Measurements from ENCODE around the gene ATF7.
A peak's percentile ranks its signal among the peaks of the same experiment; 100 is the strongest.
"Not testable (repeated sequence)": the region's sequence is repeated elsewhere in the genome, so short reads cannot be mapped to it uniquely, and the experiment has no call there.

Gene ATF7

GRCh38 chr12:53564941-53565340 is 61.2 kb downstream of the ATF7 start:
- no peak for DNase-seq (ENCODE audit: low read depth)

DNA sequence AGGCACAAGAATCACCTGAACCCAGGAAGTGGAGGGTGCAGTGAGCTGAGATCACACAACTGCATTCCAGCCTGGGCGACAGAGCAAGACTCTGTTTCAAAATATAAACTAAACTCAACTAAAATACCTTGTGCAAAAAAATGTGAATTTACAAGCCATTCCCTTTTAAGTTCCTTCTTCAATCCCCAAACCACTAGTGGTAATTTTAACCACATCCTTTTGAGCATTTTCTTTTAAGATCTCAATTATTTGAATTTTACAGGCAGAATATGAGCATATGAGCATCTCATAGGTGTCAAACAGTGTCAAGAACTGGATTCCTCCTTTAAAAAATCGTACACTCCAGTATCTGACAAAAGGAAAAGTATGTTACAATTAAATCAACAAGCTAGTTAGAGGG is 61.9 kb downstream of the ATF7 start:
- DNase-seq (ENCODE audit: low read depth): no peak

- no peak for DNase-seq (ENCODE audit: low read depth)
These were observed 62.6 kb downstream of the ATF7 start for GRCh38 chr12:53563452-53564028.

- DNase-seq (ENCODE audit: low read depth): no peak
These were observed 64.6 kb downstream of the ATF7 start for GRCh38 chr12:53561590-53561953.

DNA sequence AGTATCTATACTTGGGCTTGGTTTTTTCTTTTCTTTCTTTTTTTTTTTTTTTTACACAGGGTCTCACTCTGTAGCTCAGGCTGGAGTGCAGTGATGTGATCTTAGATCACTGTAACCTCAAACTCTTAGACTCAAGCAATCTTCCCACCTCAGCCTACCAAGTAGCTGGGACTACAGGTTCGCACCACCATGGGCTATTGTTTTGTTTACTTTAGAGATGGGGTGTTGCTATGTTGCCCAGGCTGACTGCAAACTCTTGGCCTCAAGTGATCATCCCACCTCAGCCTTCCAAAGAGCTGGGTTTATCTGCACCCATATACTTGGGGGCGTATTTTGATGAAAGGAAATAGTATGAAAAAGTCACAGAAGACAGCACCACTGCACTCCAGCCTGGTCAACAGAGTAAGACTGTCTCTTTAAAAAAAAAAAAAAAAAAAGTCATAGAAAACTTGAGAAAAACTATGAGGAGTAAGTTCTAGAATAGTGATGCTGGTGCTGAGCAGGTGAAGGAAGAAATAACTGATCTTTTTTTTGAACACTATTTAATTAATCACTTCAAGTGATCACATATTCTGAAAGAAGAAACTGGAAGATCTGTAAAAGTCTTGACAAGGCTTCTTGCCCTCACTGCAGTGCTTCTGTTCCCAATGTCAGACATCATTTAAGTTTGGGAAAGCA is 65.1 kb downstream of the ATF7 start:
- DNase-seq (ENCODE audit: low read depth): no peak

GRCh38 chr12:53560351-53560750 is 65.8 kb downstream of the ATF7 start:
- no peak for DNase-seq (ENCODE audit: low read depth)

DNA sequence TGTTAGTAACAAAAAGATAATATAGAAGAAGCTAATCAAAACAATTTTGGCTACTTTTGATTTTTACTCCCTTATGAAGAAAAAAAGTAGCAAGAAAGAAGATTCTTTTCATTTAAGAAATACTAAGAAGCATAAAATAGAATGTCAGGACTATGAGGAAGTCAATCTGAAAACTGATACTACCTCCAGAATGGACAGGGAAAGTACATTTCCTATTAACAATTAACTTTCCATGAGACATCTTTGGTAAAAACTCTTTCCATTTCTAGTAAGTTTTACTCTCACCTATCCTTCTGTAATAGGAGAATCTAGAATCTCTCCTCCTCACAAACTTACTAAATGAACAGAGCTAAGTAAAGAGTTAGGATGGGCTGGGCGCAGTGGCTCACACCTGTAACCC is 67.6 kb downstream of the ATF7 start:
- DNase-seq (ENCODE audit: low read depth): no peak

DNA sequence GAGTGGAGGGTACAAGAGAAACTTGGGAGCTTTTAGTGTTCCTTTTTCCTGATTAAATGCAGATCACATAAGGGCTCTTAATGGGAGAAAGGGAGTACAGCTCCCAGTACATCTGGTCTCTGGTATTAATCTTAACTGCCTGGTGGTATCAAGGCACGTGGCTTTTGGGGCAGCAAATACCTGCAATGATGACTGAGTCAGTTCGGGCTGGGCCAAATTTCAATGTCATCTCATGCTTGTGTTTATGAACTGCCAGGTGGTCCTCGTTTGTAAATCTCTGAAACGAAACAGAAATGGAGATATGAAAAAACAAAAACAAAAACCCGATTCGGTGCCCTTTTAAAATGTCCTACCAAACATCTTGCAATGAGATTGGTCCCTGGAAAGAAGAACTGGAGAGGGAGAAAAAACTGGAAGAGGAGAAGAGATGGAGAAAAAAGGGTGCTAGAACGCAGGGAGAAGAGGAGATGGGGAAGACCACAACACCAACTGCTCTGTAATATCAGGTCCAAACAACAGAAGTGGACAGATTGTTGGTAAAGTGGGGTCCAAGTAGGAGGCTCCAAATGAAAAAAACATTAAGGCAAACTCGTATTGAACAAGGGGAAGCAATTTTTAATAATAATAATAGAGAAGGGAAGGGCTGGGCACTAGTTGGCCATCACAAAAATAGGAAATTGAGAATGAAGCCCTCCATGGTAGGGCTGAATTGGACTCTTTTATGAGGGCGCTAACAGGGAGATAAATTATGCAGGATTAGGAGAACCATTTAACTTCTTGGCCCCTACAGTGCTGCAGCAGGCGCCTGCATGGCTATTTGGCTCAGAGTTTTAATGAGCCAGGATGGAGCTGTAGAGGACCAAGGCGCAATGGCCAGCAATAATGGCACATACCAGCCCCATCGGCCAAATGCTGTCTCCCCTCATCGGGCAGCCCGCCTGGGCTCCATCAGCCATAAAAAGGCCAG is 73.5 kb downstream of the ATF7 start:
- DNase-seq (ENCODE audit: low read depth): no peak

DNA sequence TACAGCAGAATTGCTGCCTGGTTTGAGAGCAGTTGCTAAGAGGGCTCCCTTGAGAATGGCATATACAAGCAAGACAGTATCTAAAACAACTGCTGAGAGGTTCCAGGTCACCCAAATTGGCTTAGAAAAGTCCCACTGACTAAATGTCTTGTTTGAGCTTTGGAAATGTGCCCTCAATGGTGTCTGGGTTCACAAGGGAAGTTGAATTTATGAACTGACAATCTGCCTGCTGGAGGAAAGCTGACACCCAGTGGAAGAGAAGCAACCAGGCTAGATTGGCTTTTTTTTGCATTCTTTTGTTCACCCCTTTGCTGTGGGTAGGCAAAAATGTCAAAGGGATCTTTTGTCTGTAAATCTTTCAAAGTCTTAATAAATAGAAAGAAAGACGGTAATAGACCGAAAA is 74.3 kb downstream of the ATF7 start:
- no peak for DNase-seq (ENCODE audit: low read depth)

DNA sequence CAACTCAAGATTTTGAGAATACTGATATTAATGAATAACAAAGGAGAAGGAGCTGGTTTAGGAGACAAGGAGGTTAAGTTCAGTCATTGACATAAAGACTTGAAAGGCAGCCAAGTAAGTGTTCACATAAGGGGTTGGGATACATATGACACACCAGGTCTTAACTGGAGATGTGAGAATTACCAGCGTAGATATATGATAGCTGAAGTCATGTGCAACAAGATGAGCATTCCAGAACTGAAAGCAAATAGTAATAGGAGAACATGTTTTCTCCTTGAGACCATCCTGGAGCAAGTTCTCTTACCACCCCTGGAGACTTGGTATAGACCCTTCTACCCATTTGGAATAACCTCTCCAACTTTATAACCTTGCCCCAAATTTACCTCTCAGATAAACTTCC is 75.6 kb downstream of the ATF7 start:
- DNase-seq (ENCODE audit: low read depth): no peak

GRCh38 chr12:53550131-53550530 is 76.1 kb downstream of the ATF7 start:
- not testable (repeated sequence) for DNase-seq (ENCODE audit: low read depth)

DNA sequence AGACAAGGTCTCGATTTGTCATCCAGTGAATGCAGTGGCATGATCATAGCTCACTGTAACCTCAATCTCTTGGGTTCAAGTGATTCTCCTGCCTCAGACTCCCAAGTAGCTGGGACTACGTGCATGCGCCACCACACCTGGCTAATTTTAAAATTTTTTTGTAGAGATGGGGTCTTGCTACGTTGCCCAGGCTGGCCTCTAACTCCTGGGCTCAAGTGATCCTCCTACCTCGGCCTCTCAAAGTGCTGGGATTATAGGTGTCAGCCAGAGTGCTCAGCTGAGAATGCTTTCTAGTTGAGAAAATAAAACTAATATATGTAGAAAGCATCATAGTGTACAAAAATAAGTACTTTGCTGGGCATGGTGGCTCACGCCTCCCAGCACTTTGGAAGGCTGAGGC is 77.8 kb downstream of the ATF7 start:
- DNase-seq (ENCODE audit: low read depth): not testable (repeated sequence)

GRCh38 chr12:53543539-53543938 is 82.6 kb downstream of the ATF7 start:
- DNase-seq (ENCODE audit: low read depth): peak; percentile 31

DNA sequence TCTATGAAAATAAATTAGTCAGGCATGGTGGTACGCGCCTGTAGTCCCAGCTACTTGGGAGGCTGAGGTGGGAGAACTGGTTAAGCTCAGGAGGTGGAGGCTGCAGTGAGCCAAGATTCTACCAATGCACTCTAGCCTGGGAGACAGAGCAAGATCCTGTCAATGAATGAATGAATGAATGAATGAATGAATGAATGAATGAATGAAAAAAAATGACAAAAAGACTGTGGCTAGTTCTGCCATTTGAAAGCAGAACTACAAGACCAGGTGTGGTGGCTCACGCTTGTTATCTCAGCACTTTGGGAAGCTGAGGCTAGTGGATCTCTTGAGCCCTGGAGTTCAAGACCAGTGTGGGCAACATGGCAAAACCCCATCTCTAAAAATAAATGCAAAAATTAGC is 86.7 kb downstream of the ATF7 start:
- no peak for DNase-seq (ENCODE audit: low read depth)

DNA sequence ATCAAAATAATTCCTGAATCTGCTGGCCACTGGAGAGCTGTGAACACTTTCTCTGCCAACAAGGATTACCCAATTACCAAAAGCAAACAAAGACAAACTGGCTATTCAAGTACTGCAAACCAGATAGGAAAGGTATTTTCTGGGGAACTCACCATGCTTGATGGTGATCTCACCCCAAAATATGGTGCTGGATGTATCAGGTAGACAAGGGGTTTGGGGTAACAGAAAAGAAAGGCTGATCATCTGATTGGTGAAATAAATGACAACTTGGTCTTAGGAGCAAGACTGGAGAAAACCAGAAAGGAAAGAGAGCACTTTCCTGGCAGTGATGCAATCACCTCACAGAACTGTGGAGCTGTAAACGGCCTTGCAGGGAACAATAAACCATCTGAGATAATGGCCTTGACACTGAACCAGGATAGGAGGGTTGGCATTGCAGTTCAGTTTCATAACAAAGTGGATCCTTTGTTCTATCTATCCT is 87.9 kb downstream of the ATF7 start:
- no peak for DNase-seq (ENCODE audit: low read depth)

GRCh38 chr12:53536962-53537361 is 89.2 kb downstream of the ATF7 start:
- DNase-seq (ENCODE audit: low read depth): no peak

GRCh38 chr12:53533471-53533870 is 92.7 kb downstream of the ATF7 start:
- DNase-seq (ENCODE audit: low read depth): no peak

DNA sequence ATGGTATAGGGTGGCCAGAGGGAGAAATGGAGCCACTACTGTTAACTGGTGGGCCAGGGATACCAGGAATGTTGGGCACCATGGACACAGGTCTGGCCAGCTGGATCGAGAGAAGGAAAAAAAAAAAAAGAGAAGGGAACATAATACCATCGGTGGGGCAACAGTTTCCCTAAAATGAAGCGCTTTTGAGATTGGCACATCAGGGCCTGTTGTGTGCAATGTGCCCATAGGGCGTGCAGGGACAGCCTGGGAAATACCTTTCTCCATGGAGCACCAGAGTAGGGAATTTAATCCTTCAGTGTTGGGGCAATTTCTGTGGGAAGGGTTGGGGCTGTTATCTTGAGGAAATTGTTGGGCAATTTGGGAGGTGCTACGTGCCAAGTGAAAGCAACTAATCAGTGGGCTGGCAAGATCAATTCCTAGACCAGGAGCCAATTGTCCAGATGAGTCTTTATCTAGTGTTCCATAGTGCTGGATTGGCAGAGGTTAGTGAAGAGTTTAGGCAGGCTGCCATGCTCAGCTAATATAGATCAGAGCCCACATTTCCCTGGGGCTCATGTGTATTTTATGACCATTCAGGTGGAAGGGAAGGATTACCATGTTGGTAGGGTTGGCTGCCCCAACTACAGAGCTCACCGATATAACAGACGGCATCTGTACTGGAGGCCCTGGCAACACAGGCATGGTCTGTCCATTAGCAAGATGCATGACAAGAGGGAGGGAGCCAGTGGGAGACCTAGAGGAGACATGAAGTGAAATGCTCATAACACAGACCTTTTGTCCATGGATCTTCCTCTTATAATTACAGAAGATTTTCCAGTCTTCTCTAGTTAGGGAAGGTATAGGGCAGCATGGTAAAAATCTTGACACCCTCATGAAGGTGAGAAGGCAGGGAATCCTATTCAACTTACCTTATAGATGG is 93.4 kb downstream of the ATF7 start:
- no peak for DNase-seq (ENCODE audit: low read depth)

DNA sequence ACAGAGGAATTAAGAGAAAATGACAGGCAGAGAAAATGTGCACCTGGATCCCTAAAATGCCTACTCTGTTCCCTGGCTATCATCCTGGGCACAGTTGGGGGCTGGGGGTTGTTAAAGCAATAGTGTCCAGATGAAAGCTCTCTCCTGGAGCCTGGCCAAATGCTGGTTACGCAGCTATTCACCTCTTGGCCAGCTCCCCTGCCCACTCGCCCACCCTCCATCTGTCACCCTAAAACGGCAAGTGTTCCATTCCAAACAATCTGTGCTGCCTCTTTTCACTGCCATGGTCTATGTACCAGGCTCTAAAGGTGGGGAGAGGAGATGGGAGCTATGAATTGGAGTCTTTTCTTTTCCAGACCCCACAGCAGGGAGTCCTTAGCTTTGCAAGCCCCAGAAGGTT is 94.2 kb downstream of the ATF7 start:
- no peak for DNase-seq (ENCODE audit: low read depth)

DNA sequence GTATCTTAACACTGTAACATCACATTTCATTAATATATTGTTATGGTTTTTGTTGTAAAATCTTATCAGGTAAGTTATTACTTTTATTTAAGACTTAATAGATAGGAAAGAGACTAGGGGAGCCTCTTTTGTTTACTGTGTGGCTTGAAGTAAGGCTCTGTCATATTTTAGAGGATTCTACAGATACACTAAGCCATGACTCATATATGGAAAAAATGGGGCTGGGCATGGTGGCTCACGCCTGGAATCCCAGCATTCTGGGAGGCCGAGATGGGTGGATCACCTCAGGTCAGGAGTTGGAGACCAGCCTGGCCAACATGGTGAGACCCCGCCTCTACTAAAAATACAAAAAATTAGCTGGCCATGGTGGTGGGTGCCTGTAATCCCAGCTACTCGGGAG is 95.3 kb downstream of the ATF7 start:
- DNase-seq (ENCODE audit: low read depth): no peak

DNA sequence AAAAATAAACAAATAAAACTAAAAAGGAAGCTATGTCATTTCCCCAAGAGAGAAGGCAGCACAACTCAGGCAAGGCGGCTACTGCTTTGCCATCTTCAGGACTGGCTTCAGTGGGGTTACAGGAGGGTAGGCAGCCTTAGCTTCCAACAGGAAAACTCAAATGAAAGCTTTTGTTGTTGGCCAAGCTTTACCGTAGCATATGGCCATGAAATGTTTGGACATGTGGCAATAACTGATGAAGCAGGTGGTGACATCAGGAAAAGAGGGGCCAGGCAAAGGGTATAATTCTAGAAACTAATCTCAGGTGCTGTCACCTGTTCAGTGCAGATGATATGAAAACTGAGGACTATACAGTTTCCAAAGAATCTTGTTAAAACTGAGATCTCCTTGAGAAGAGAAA is 96.1 kb downstream of the ATF7 start:
- DNase-seq (ENCODE audit: low read depth): no peak

GRCh38 chr12:53524476-53524875 is 101.7 kb downstream of the ATF7 start:
- DNase-seq (ENCODE audit: low read depth): no peak
